HepG2 (cell line): ENCODE data around the gene CDIP1. TPM values are rescaled to one million over a fixed set of nuclear protein-coding genes. Genes with fewer than 3 reads are reported as not detected.

Experiments used
- BCLAF1 ChIP-seq: fragments of 450-650 bp; IDR thresholded peaks from 2 replicates; pipeline ENCODE4 v1.6.1; 2017; ENCODE audit warnings: mild to moderate bottlenecking
- CHD2 ChIP-seq: IDR thresholded peaks from 2 replicates; pipeline ENCODE4 v1.6.1; 2011; ENCODE audit warnings: low read depth, low read length, improper control_type of control experiment
- ERF ChIP-seq: IDR thresholded peaks from 2 replicates; pipeline ENCODE4 v1.6.1; 2018; ENCODE audit warnings: missing biosample characterization, missing genetic modification reagents
- FOXC1 ChIP-seq: sonication (generic); formaldehyde crosslinking; IDR thresholded peaks from 2 replicates; pipeline ENCODE4 v1.8.0; 2022; ENCODE audit warnings: mild to moderate bottlenecking, missing genetic modification reagents, borderline replicate concordance
- SOX6 ChIP-seq, 2 experiments: fragments of 450-650 bp in 1 of 2; sonication (generic) in 1 of 2; formaldehyde crosslinking in 1 of 2; IDR thresholded peaks; 2 replicates each; pipeline versions ENCODE4 v1.4.0 to v1.6.1; 2017 to 2020; ENCODE audit warnings: antibody characterized with exemption in 1 of 2, mild to moderate bottlenecking in 1 of 2, missing genetic modification reagents in 1 of 2
- SSRP1 ChIP-seq: IDR thresholded peaks from 2 replicates; pipeline ENCODE4 v1.6.1; 2016; ENCODE audit warnings: control low read depth
- TFAP4 ChIP-seq: sonication (generic); IDR thresholded peaks from 2 replicates; pipeline ENCODE4 v1.6.1; 2016; ENCODE audit warnings: low read depth, borderline replicate concordance
- TRIM22 ChIP-seq: fragments of 450-650 bp; IDR thresholded peaks from 2 replicates; pipeline ENCODE4 v1.6.1; 2017
- ZBED4 ChIP-seq: sonication (generic); formaldehyde crosslinking; IDR thresholded peaks from 2 replicates; pipeline ENCODE4 v1.4.0; 2020; ENCODE audit warnings: missing genetic modification reagents, borderline replicate concordance
- ZBTB26 ChIP-seq: IDR thresholded peaks from 2 replicates; pipeline ENCODE4 v1.6.1; 2016; ENCODE audit warnings: missing compliant biosample characterization, missing genetic modification reagents, borderline replicate concordance
- ZBTB3 ChIP-seq: sonication (generic); formaldehyde crosslinking; IDR thresholded peaks from 2 replicates; pipeline ENCODE4 v1.4.0; 2020; ENCODE audit warnings: low read depth, mild to moderate bottlenecking, moderate library complexity, missing genetic modification reagents, borderline replicate concordance
- ZNF562 ChIP-seq: sonication (generic); formaldehyde crosslinking; IDR thresholded peaks from 2 replicates; pipeline ENCODE4 v1.8.0; 2022; ENCODE audit warnings: missing genetic modification reagents, borderline replicate concordance
- ZNF563 ChIP-seq: sonication (generic); formaldehyde crosslinking; IDR thresholded peaks from 2 replicates; pipeline ENCODE4 v1.8.0; 2022; ENCODE audit warnings: mild to moderate bottlenecking, moderate library complexity, missing genetic modification reagents
- ZNF589 ChIP-seq: sonication (generic); formaldehyde crosslinking; conservative IDR thresholded peaks from 2 replicates; pipeline ENCODE4 v1.8.0; 2022; ENCODE audit warnings: mild to moderate bottlenecking, moderate library complexity, missing genetic modification reagents
- ZNF598 ChIP-seq: sonication (generic); formaldehyde crosslinking; IDR thresholded peaks from 2 replicates; pipeline ENCODE4 v1.5.1; 2020; ENCODE audit warnings: mild to moderate bottlenecking, missing genetic modification reagents, borderline replicate concordance
- ZNF614 ChIP-seq: IDR thresholded peaks from 2 replicates; pipeline ENCODE4 v1.6.1; 2018; ENCODE audit warnings: missing biosample characterization, missing genetic modification reagents, inconsistent platforms, borderline replicate concordance
- ZNF713 ChIP-seq: sonication (generic); formaldehyde crosslinking; IDR thresholded peaks from 2 replicates; pipeline ENCODE4 v1.4.0; 2020; ENCODE audit warnings: mild to moderate bottlenecking, missing genetic modification reagents
- ZNF768 ChIP-seq: sonication (generic); formaldehyde crosslinking; IDR thresholded peaks from 2 replicates; pipeline ENCODE4 v1.4.0; 2020; ENCODE audit warnings: missing genetic modification reagents
- polyA plus RNA-seq, 8 experiments: library from polyadenylated mRNA; depleted of rRNA in 3 of 8; stranded (reverse) in 7 of 8; unstranded in 1 of 8; fragments of >200 nt; fragmentation: Illumina TruSeq in 4 of 8; extraction: Trizol in 4 of 8; gene quantifications; 2 replicates each; pipeline versions ENCODE4 v1.2.1 to v1.2.3, GENCODE V29; 2011 to 2016; ENCODE audit warnings: low read depth in 4 of 8, missing spikeins in 1 of 8, mixed read lengths in 1 of 8; ENCODE audit not compliant: insufficient read depth in 1 of 8
- total RNA-seq, 5 experiments: library from RNA; depleted of rRNA; stranded (reverse); fragments of >200 nt; fragmentation: Illumina TruSeq; extraction: Trizol; gene quantifications; 2 replicates each; pipeline ENCODE4 v1.2.3, GENCODE V29; 2016; ENCODE audit warnings: low read depth in 1 of 5

Gene CDIP1
- total and polyA plus RNA-seq, 2 of the 13 experiments (the other 11 are each of a cell fraction or from before 2014, with no cell fraction given): 31.2 to 56.7 TPM

- peak; percentile 56; the same call in 1 of the 2 replicates for TF ChIP-seq ZNF768
- TF ChIP-seq ZNF589 (CRISPR knock-in tag): no peak
- no peak for TF ChIP-seq CHD2
- TF ChIP-seq ZNF614 (CRISPR knock-in tag): no peak; the same call in 1 of the 2 replicates
- no peak for TF ChIP-seq ZBED4 (CRISPR knock-in tag)
- peak; percentile 91 for TF ChIP-seq SSRP1 (CRISPR knock-in tag)
- TF ChIP-seq ZNF713: no peak
- TF ChIP-seq BCLAF1: no peak
- peak; percentile 64 for TF ChIP-seq ZNF598
- no peak for TF ChIP-seq ZNF562 (CRISPR knock-in tag)
- peak; percentile 10; the same call in 1 of the 2 replicates for TF ChIP-seq ERF (CRISPR knock-in tag)
- TF ChIP-seq SOX6 (IDR thresholded peaks at IDR 0.05): no peak
- TF ChIP-seq SOX6 (CRISPR knock-in tag; IDR thresholded peaks at IDR 0.05): peak; percentile 98
- no peak for TF ChIP-seq TRIM22
- TF ChIP-seq FOXC1 (CRISPR knock-in tag): peak; percentile 43; the same call in 1 of the 2 replicates
- no peak for TF ChIP-seq ZNF563
- peak; percentile 74; the same call in 1 of the 2 replicates for TF ChIP-seq TFAP4
- TF ChIP-seq ZBTB3 (CRISPR knock-in tag): 0 out of 2 replicates have a peak, but pooled peaks have one; percentile 60
- TF ChIP-seq ZBTB26 (CRISPR knock-in tag): no peak; the same call in none of the 2 replicates
Observed at GRCh38 chr16:4461250-4462085, 77.1 kb downstream of the CDIP1 start (continued).
